Measurements from ENCODE around the gene LGI4. TPM values are rescaled to one million over a fixed set of nuclear protein-coding genes. Genes with fewer than 3 reads are reported as not detected.

LGI4 gene
- total and polyA plus RNA-seq, 3 experiments from 2014 or later, result 0.18 TPM; not detected in 2

- no peaks in the 10 kb centered on the region for H3K9me3 Mint-ChIP-seq
- peaks cover 37 to 54% (median 40%) of the 10 kb centered on the region in 3 donors for H3K4me1 Mint-ChIP-seq
- no peaks in the 10 kb centered on the region for H3K36me3 Mint-ChIP-seq
- ChIA-PET CTCF (interaction anchor here (0.7 to 2.5 kb wide), 23 partner anchors 12 to 192 kb away, joined by 3 to 29 read pairs (median 4); partner anchors contain the start of genes FAM187B, FXYD3, FXYD5 and USF2), POLR2A (interaction anchor here (0.7 to 3.2 kb wide), 7 partner anchors 12 to 759 kb away, joined by 3 to 34 read pairs (median 3); partner anchors contain the start of genes FXYD5 and NFKBID)
- Histone ChIP-seq H3K27ac (ENCODE audit: low read depth, low read length) (no peak overlapping the region), H3K36me3 (ENCODE audit: insufficient read depth, low read length) (no peaks in the 10 kb centered on the region), H3K4me3 (ENCODE audit: low read length) (peak overlapping the region; percentile 68), H3K9me3 (ENCODE audit: low read length) (no peaks in the 10 kb centered on the region), H3K4me1 (ENCODE audit: insufficient read depth, low read length) (peaks cover 40% of the 10 kb centered on the region), H3K27me3 (ENCODE audit: insufficient read depth, low read length, poor library complexity, severe bottlenecking) (no peaks in the 10 kb centered on the region)
- peaks cover 7 to 10% of the 10 kb centered on the region in 2 donors for H3K27me3 Mint-ChIP-seq
- H3K27ac Mint-ChIP-seq, result peak overlapping the region in 7 of 8 donors; percentile 40 to 89 (median 85)
- DNase-seq, result peak; percentile 90 to 95 (median 93)
- peak overlapping the region; percentile 70 to 90 (median 83) for H3K4me3 Mint-ChIP-seq
Observed at GRCh38 chr19:35140962-35141836, 6.3 kb upstream of the LGI4 start.

- H3K4me1 ChIP-seq (ENCODE audit: insufficient read depth, low read length), result peaks cover 40% of the 10 kb centered on the region
- no peaks in the 10 kb centered on the region for H3K27me3 ChIP-seq (ENCODE audit: insufficient read depth, low read length, poor library complexity, severe bottlenecking)
- no peak for DNase-seq
- no peaks in the 10 kb centered on the region for H3K9me3 ChIP-seq (ENCODE audit: low read length)
- H3K27ac Mint-ChIP-seq, result peak overlapping the region in 4 of 8 donors; percentile 40 to 89 (median 82)
- CTCF ChIA-PET, result interaction anchor here (1.6 to 2.5 kb wide), 3 partner anchors 13 to 29 kb away, joined by 4 to 29 read pairs (median 5); partner anchors contain the start of genes FXYD3 and FXYD5
- H3K27me3 Mint-ChIP-seq, result peaks cover 7 to 10% of the 10 kb centered on the region in 2 donors
- no peaks in the 10 kb centered on the region for H3K36me3 Mint-ChIP-seq
- no peak overlapping the region for H3K27ac ChIP-seq (ENCODE audit: low read depth, low read length)
- H3K36me3 ChIP-seq (ENCODE audit: insufficient read depth, low read length), result no peaks in the 10 kb centered on the region
- H3K4me1 Mint-ChIP-seq, result peaks cover 38 to 57% (median 40%) of the 10 kb centered on the region in 3 donors
- peak overlapping the region in 6 of 7 donors; percentile 42 to 71 (median 63) for H3K4me3 Mint-ChIP-seq
- POLR2A ChIA-PET, result interaction anchor here (0.9 to 3.2 kb wide), 3 partner anchors 13 to 21 kb away, joined by 3 to 34 read pairs (median 3); partner anchors contain the start of gene FXYD5
- H3K9me3 Mint-ChIP-seq, result no peaks in the 10 kb centered on the region
- no peak overlapping the region for H3K4me3 ChIP-seq (ENCODE audit: low read length)
Observed at GRCh38 chr19:35140207-35140961, 5.5 kb upstream of the LGI4 start.

GRCh38 chr19:35138305-35138892, 3.5 kb upstream of the LGI4 start, which contains the start of gene FXYD1:
FXYD1 (plus strand) TSS chr19:35138824; CDS start chr19:35140080, 1,256 bp downstream.
- H3K4me1 ChIP-seq (ENCODE audit: insufficient read depth, low read length), result peaks cover 21% of the 10 kb centered on the region
- H3K4me1 Mint-ChIP-seq, result peaks cover 19 to 38% (median 24%) of the 10 kb centered on the region in 3 donors
- H3K4me3 ChIP-seq (ENCODE audit: low read length), result no peak within 1 kb of the TSS
- no peaks in the 10 kb centered on the region for H3K9me3 ChIP-seq (ENCODE audit: low read length)
- no peaks in the 10 kb centered on the region for H3K36me3 Mint-ChIP-seq
- peak within 1 kb of the TSS in 2 of 8 donors; percentile 23 to 94 for H3K27ac Mint-ChIP-seq
- H3K9me3 Mint-ChIP-seq, result no peaks in the 10 kb centered on the region
- no peaks in the 10 kb centered on the region for H3K27me3 ChIP-seq (ENCODE audit: insufficient read depth, low read length, poor library complexity, severe bottlenecking)
- CTCF ChIA-PET, result no interaction called here
- DNase-seq, result no peak
- peaks cover 7 to 8% of the 10 kb centered on the region in 2 donors for H3K27me3 Mint-ChIP-seq
- POLR2A ChIA-PET, result no interaction called here
- peak within 1 kb of the TSS in 1 of 7 donors; percentile 25 for H3K4me3 Mint-ChIP-seq
- no peak within 1 kb of the TSS for H3K27ac ChIP-seq (ENCODE audit: low read depth, low read length)
- no peaks in the 10 kb centered on the region for H3K36me3 ChIP-seq (ENCODE audit: insufficient read depth, low read length)

- Histone ChIP-seq H3K9me3 (ENCODE audit: low read length) (no peaks in the 10 kb centered on the region), H3K27ac (ENCODE audit: low read depth, low read length) (no peak overlapping the region), H3K36me3 (ENCODE audit: insufficient read depth, low read length) (no peaks in the 10 kb centered on the region), H3K4me1 (ENCODE audit: insufficient read depth, low read length) (peaks cover 13% of the 10 kb centered on the region), H3K4me3 (ENCODE audit: low read length) (no peak overlapping the region), H3K27me3 (ENCODE audit: insufficient read depth, low read length, poor library complexity, severe bottlenecking) (no peaks in the 10 kb centered on the region)
- ChIA-PET POLR2A (no interaction called here), CTCF (interaction anchor here (1.1 to 2.3 kb wide), 5 partner anchors 9 to 70 kb away, joined by 3 to 9 read pairs (median 5); partner anchors contain the start of gene FXYD5)
- Mint-ChIP-seq H3K27ac (peak overlapping the region in 2 of 8 donors; percentile 17 to 51), H3K36me3 (no peaks in the 10 kb centered on the region), H3K27me3 (peaks cover 7 to 8% of the 10 kb centered on the region in 2 donors), H3K4me1 (peaks cover 16 to 27% (median 21%) of the 10 kb centered on the region in 3 donors), H3K9me3 (no peaks in the 10 kb centered on the region), H3K4me3 (no peak overlapping the region)
- DNase-seq, result no peak
Observed at GRCh38 chr19:35136977-35137702, 2.3 kb upstream of the LGI4 start.

GRCh38 chr19:35136231-35136630, 1.4 kb upstream of the LGI4 start:
- Mint-ChIP-seq H3K9me3 (no peaks in the 10 kb centered on the region), H3K4me3 (no peak overlapping the region), H3K36me3 (no peaks in the 10 kb centered on the region), H3K27ac (no peak overlapping the region), H3K4me1 (peaks cover 8 to 18% (median 12%) of the 10 kb centered on the region in 3 donors), H3K27me3 (peaks cover 1 to 4% of the 10 kb centered on the region in 2 donors)
- POLR2A ChIA-PET, result no interaction called here
- H3K36me3 ChIP-seq (ENCODE audit: insufficient read depth, low read length), result no peaks in the 10 kb centered on the region
- H3K4me3 ChIP-seq (ENCODE audit: low read length), result no peak overlapping the region
- DNase-seq, result no peak
- H3K27ac ChIP-seq (ENCODE audit: low read depth, low read length), result no peak overlapping the region
- no peaks in the 10 kb centered on the region for H3K27me3 ChIP-seq (ENCODE audit: insufficient read depth, low read length, poor library complexity, severe bottlenecking)
- CTCF ChIA-PET, result interaction anchor here (0.8 to 2.3 kb wide), 10 partner anchors 9 to 81 kb away, joined by 3 to 9 read pairs (median 4); partner anchors contain the start of gene FXYD5
- H3K9me3 ChIP-seq (ENCODE audit: low read length), result no peaks in the 10 kb centered on the region
- peaks cover 5% of the 10 kb centered on the region for H3K4me1 ChIP-seq (ENCODE audit: insufficient read depth, low read length)

- no peaks in the 10 kb centered on the region for H3K9me3 ChIP-seq (ENCODE audit: low read length)
- ChIA-PET POLR2A (no interaction called here), CTCF (interaction anchor here (0.8 to 2.3 kb wide), 9 partner anchors 8 to 82 kb away, joined by 3 to 9 read pairs (median 4); no protein-coding TSS in a partner anchor)
- peak; percentile 29 to 65 (median 44) for DNase-seq
- H3K27ac ChIP-seq (ENCODE audit: low read depth, low read length), result no peak overlapping the region
- H3K27ac Mint-ChIP-seq, result peak overlapping the region in 1 of 8 donors; percentile 76
- H3K4me1 Mint-ChIP-seq, result peaks cover under 1 to 10% (median 7%) of the 10 kb centered on the region in 3 donors
- peaks cover 0 to 4% of the 10 kb centered on the region in 2 donors for H3K27me3 Mint-ChIP-seq
- H3K27me3 ChIP-seq (ENCODE audit: insufficient read depth, low read length, poor library complexity, severe bottlenecking), result no peaks in the 10 kb centered on the region
- H3K4me1 ChIP-seq (ENCODE audit: insufficient read depth, low read length), result no peaks in the 10 kb centered on the region
- no peak overlapping the region for H3K4me3 Mint-ChIP-seq
- H3K4me3 ChIP-seq (ENCODE audit: low read length), result no peak overlapping the region
- H3K36me3 ChIP-seq (ENCODE audit: insufficient read depth, low read length), result no peaks in the 10 kb centered on the region
- no peaks in the 10 kb centered on the region for H3K36me3 Mint-ChIP-seq
- H3K9me3 Mint-ChIP-seq, result no peaks in the 10 kb centered on the region
Observed at GRCh38 chr19:35135389-35135909, 590 bp upstream of the LGI4 start.

- H3K27me3 Mint-ChIP-seq, result peaks cover 2 to 4% of the 10 kb centered on the region in 2 donors
Observed at GRCh38 chr19:35133826-35134225, 1.0 kb downstream of the LGI4 start.

More at GRCh38 chr19:35133826-35134225, 1.0 kb downstream of the LGI4 start:
- Histone ChIP-seq H3K4me1 (ENCODE audit: insufficient read depth, low read length) (no peaks in the 10 kb centered on the region), H3K9me3 (ENCODE audit: low read length) (no peaks in the 10 kb centered on the region), H3K27ac (ENCODE audit: low read depth, low read length) (no peak overlapping the region), H3K4me3 (ENCODE audit: low read length) (no peak overlapping the region), H3K36me3 (ENCODE audit: insufficient read depth, low read length) (no peaks in the 10 kb centered on the region), H3K27me3 (ENCODE audit: insufficient read depth, low read length, poor library complexity, severe bottlenecking) (no peaks in the 10 kb centered on the region)
- no peaks in the 10 kb centered on the region for H3K9me3 Mint-ChIP-seq
- peaks cover 0 to 10% (median 7%) of the 10 kb centered on the region in 3 donors for H3K4me1 Mint-ChIP-seq
- no peak overlapping the region for H3K27ac Mint-ChIP-seq
- no peak for DNase-seq
- H3K4me3 Mint-ChIP-seq, result no peak overlapping the region
- CTCF ChIA-PET, result interaction anchor here (1.2 kb wide), 1 partner anchor 90 kb away, joined by 3 read pairs; no protein-coding TSS in a partner anchor
- POLR2A ChIA-PET, result no interaction called here
- no peaks in the 10 kb centered on the region for H3K36me3 Mint-ChIP-seq
